ENCODE results near the gene DCC.

- no peak for TF ChIP-seq CTCF (IDR thresholded peaks at IDR 0.05)
- no peak for TF ChIP-seq POLR2A (IDR thresholded peaks at IDR 0.05)
Observed at GRCh38 chr18:52620926-52621439, 281.0 kb downstream of the DCC start.

All from upper lobe of left lung (tissue), 4 donors.